HG03575 (cell line): ENCODE results near the gene SLC43A3.
"Not testable (repeated sequence)": the region's sequence is repeated elsewhere in the genome, so short reads cannot be mapped to it uniquely, and the experiment has no call there.

ENCODE experiments used
- ATAC-seq: cut with Tn5 transposase; IDR thresholded peaks from one replicate; pipeline ENCODE4 v1.9.1; 2021; ENCODE audit not compliant: unreplicated experiment, insufficient number of reproducible peaks, low FRiP score; ENCODE audit errors: extremely low read depth

Gene SLC43A3

DNA sequence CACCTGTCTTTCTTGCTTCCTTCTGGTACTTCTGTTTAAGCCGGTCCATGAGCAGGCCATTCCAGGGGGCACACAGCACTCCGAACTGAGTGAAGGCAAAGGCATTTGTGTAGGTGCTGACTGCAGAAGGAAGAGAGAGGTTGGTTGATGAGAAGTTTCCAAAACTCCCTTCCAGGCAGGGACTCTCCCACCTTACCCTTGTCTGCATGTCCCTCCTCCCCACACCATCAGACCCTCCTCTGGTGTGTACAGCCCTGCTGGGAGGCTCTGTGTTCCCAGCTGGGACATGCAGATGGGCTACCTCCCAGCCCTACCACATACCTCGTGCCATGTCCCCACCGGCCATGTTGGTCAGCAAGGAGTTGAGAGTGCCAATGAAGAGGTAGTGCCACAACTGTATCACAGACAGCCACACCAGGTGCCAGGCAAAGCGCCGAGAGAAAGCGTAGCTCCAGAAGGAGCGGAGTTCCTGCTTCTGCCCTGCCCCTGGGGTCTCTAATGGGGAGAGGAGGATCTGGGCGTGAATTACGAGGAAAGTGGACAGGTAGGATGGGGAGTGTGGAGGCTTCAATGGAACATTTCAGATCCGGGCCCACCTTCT lies 12.2 kb downstream of the SLC43A3 start:
- ATAC-seq: no peak

DNA sequence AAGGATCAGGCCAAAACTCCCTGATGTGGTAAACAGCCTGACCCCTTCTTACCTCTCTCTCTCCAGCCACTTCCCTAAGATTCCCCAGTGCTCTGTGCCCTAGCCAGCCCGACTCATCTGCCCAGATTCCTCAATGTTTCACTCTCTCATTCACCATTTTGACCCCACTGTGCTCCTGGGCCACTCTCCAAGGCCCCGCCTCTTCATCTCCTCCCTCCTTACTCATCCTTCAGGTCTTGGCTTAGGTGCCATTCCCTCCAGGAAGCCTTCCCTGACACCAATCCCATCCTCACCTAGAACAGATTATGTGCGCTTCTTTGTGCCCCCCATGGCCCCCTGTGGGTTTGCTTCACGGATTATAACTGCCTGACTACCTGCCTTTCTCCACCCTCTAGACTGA lies 13.2 kb downstream of the SLC43A3 start:
- no peak for ATAC-seq

DNA sequence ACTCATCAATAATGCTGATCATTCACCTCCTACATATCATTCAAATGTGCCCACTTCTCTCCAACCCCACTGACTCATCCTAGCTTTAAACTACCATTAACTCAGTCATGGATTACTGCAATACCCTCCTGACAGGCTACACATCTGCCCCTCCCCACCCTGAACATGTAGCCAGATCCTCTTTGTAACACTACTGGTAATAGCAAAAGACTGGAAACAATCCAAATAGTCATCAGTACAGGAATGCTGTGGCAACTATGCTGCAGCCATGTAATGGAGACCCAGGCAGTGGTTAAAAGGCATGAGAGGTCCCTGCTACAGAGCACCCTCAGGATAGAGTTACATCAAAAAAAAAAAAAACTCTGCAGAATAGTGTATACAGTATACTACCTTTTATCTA lies 16.6 kb downstream of the SLC43A3 start:
- ATAC-seq: no peak

DNA sequence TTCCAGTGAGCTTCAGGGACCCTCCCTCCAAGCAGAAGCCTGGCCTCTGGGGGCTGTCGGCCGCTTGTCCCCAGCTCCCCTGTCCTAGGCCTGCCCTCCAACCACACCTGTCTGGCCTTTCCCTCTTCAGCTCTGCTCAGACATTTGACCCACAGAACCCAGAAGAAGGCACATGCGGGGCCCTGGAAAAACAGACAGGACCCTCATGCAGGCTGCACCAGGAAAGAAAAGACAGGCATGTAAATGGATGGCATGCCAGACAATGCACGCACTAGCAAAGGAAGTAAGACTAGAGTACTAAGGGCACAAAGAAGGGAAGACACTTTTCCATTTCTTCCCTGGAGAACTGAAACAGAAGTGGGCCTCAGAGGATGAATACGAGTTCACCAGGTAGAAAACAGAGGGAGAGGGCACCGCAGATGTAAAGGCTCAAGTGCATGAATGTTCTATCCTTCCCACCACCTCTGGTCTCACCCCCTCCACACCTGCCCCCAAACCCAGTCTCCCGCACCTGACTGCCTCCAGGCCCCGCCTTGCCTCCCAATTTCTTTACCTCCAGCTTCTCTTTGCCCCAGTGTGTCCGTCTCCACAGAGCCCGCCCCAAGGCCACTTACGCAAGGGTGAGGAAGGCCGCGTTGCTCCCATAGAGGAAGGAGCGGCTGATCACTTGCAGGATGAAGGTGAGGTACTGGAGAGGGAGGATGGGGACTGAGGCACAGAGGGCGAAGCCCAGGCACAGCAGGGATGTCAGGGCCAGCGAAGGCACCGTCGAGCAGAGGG lies 17.4 kb downstream of the SLC43A3 start:
- no peak for ATAC-seq

DNA sequence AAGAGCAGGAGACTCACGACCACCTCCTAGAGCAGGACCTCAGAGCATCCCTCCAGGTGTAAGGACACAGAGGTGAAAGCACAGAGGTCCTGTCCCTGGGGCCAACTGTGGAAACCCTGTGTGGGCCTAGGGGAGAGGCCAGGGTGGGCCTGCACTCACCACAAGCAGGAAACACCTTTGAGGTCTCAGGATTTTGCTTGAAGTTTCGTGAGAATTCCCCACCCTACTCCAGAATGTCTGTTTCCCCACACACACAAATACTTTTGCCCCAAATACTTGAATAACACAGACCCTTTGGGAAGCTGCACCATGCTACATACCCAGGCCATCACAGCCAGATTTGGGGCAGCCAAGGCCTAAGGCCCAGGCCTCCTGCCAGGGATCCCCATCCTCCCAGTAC lies 18.1 kb downstream of the SLC43A3 start:
- no peak for ATAC-seq

DNA sequence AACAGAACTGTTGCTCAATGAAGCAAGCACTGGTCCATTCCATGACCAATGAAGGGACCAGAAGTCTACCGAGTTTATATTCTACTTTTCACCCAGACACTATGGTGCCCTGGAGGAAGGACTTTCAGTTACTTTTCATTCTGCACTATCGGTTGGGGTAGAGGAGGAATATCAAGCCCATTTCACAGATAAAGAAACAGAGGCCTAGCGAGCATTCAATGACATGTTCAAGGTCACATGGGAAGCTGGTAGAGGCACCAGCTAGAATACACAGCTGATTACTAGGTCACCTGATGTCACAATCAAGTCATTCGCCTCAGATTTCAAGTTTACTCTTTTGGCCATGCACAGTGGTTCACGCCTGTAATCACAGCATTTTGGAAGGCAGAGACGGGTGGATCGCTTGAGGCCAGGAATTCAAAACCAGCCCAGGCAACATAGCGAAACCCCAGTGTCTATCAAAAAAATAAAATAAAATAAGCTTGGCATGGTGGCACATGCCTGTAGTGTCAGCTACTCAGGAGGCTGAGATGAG lies 18.9 kb downstream of the SLC43A3 start:
- ATAC-seq: no peak

DNA sequence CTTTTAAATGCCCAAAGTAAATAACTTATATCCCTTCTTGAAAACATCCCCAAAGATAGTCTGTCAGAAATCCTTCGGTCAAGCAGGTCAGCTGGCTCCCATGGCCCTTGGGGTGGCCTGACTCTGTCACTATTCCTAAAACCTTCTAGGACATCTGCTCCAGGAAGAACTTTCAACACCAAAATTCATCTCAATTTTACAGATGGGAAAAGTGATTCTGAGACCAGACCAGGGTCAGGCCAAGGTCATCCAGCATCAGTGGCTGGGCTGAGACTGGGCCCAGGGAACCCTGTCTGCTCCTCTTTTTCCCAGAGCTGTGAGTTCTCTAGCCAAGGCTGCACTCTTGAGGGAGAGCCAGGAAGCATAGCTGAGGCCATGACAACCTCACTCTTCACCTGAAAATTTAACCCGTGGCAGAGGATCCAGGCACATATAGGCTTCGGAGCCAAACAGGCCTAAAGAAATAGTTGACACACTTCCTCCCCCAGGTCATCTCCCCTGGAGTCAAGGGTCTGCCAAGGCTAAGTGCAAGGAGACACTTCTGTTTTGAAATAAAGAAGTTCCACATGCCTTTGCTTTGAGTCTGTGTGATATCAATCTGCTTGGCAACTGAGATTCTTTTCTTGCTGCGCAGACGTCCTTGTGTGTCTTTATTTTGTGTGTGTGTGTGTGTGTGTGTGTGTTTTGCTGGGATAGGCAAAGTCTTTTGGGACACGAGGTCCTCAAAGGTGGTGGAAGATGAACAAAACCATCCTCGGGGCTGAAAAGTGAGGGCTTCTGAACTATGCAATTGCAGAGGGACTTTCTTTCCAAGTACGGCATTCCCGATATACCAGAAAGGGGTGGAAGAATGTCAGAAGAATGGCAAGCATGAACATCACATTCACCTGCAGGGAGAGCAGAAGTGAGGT lies 19.7 kb downstream of the SLC43A3 start:
- ATAC-seq: no peak

DNA sequence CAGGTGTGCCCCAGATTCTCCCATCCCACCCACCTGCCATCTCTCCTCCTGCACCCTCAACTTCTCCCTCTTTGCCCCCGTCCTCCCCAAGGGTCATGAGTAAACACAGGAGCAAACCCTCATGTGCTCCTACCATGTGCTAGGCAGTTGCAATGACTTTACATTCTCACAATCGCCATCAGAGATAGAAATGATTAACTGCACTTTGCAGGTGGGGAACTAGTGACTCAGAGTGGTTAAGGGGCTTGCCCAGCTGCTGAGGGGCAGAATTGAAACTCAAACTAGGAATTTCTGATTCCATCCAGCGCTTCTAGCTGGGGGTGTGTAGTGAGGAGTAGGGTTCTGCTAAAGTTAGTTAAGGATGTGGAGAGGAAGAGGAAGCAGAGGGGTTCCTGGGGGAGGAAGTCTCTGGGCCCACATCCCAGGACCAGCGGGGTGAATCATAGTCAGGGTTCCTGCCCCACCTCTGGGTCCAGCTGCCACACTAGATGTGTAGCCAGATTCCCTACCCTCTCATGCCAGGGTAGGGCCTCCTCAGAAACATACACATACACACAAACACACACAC lies 20.5 kb downstream of the SLC43A3 start:
- peak; percentile 75 for ATAC-seq

DNA sequence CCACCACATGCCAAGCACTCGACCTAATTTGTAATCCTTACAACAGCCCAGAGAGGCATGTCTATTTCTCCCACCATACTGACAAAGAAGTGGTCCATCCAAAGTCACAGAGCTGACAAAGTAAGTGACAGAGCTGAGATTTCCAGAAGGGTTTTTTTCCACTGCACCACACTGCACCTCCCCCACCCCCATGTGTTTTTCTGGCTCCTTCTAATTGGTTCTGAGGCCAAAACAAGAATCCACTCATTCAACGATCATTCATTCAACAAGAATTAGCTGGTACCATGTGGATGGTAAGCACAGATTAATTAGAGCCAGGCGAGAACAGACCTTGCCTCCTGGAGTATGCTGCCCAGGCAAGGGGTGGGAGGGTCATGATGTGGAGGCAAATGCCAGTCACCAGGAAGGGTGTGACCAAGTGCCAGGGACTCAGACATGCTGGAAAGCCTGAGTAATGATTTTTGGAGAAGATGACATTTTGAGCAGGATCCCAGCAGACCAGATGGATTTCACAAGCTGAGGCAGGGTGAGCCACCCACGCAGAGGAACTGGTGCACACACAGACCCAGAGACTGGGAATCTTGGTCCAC lies 21.6 kb downstream of the SLC43A3 start:
- ATAC-seq: no peak

DNA sequence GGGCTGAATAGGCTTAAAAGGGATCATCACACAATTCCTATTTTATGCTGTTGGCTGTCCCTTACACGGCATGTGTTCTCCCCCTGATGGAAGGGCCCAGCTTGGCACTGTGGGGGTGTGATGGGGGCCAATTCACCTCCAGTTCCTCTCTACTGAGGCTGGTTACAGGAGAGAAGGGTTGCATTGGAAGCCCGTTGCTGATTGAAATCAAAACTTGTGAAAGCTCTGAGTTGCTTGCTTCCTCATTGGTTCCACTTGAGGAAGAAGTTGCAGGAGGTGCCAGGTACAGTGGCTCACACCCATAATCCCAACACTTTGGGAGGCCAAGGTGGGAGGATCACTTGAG lies 23.1 kb downstream of the SLC43A3 start:
- no peak for ATAC-seq

DNA sequence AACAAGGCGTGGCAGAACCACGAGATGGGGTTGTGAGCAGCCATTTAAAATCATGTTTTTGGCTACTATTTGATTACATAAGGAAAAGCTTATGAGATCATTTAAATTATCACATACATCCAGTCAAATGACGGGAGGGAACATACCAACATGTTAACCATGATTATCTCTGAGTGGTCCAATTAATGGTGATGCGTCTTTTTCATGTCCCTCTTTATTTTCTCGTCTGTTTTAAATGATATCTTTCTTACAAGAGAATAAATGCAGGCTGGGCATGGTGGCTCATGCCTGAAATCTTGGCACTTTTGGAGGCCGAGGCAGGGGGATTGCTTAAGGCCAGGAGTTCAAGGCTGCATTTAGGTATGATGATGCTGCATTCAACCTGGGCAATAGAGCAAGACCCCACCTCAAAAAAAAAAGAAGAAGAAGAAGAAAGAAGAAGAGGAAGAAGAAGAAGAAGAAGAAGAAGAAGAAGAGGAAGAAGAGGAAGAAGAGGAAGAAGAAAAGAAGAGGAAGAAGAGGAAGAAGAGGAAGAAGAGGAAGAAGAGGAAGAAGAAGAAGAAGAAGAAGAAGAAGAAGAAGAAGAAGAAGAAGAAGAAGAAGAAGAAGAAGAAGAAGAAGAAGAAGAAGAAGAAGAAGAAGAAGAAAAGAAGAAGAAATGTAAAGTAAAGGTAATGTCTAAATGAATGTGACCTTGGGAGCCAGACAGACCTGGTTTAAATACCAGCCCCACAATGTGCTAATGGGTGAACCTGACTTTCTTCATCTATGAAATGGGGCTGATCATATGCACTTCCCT lies 23.7 kb downstream of the SLC43A3 start:
- ATAC-seq: not testable (repeated sequence)

DNA sequence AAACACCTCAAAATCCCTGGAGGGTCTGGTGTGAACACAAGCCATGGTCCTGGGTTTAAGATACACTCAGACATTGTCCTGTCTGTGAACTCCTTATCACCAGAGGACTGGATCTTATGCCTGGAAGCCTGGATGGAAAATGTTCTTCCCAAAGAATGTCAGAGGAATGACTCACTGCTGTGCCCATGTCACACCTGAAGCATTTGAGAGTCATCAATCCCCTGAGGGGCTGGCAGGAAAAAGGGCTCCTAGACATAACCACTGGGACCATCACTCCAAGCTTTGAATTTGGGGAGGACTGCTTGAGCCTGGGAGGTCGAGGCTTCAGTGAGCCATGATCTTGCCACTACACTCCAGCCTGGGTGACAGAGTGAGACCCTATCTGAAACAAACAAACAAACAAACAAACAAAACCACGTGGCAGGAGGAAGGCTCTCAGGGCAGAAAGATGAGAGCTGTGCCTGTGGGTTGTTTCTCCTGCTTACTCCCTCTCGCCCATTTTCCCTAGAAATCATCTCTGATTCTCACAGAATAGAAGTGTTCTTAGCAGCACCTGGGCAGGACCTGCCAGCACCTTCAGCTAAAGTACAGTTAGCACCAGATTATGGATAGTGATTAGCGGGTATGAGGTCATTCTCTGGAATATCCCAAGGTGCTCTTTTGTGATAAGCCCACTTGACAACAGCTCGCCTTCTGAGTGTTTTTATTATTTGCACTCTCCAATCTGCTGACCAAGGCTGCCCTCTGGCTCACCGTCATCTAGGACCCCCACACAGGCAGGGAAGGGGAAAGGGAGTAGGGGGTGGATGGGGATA lies 24.5 kb downstream of the SLC43A3 start:
- ATAC-seq: no peak

DNA sequence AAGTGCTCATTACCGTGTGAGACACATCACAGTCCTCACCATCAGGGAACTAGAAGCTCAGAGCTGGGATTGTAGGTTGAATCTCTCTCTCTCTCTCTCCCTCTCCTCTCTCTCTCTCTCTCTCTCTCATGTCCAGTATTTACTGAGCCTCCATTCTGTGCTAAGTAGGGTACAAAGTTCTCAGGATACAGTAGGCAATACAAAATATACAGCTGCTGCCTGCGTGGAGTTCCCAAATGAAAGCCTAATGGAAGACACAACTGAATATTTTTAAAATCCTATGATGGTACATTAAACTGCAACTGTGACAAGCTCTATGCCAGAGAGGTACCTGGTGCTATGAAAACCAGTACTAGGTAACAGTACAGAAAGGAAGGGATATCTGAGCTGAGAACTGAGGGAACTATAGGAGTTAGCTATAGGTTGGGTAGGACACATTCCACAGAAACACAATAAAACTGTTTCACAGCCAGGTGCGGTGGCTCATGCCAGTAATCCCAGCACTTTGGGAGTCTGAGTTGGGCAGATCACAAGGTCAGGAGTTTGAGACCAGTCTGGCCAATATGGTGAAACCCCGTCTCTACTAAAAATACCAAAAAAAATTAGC lies 26.8 kb downstream of the SLC43A3 start:
- no peak for ATAC-seq

DNA sequence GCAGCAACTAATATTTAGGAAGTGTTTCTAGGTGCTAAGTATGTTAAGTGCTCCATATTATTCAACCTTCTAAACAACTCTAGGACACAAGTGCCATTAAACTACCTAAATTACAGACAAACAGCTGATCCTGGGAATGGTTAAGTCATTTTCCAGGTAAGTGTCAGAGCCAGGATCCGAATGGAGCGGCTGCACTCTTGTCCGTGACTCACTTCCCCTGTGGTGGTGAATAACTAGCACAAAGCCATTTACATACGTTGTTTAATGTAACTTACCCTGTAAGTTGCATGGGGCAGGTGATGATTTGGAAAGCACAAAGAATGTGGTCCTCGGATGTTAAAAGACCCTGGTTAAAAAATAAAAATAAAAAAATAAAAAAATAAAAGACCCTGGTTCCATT lies 27.7 kb downstream of the SLC43A3 start:
- no peak for ATAC-seq

DNA sequence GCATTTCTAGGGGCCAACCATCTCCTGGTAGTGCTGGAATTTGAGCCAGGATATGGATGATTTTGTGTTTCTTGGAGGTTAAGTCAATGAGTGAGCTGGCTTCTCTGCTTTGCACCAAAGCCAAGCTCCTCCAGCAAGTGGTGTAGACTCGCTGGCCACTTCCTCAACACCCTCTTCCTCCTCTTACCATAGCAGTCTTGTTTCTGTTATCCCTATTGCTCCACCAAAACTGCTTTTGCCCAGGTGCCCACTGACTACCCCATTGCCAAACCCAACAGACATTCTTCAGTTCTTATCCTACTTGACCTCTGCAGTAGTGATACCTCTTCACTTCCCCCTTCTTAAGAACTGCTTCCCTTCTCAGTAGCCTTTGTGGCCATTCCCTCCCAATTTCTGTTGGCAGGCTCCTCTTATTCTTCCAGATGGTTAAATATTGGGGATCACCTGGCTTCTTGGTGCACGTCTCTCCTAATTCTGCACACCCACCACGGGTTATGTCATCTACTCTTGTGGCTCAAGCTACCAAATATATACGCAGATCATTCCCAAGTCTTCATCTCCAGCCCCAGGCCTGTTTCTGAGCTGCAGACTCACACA lies 29.4 kb downstream of the SLC43A3 start:
- no peak for ATAC-seq

DNA sequence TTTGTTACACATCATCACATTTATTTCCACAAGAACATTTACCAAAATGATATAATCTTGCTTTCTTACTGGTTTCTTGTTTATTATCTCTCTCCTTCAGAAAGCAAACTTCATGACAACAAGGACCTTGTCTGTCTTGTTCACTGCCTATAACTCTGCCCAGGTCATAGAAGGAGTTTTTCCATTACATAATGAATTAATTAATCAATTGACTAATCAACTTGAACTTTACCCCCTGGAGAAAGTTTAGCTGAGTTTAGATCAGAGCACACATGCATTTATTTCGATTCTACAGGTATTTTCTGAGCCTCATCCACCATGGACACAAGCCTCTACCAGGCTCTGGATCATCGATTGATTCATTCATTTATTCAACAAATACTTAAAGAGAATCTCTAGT lies 30.2 kb downstream of the SLC43A3 start:
- ATAC-seq: no peak
